ENCODE data around the gene HAP1.

- TF ChIP-seq CTCF (IDR thresholded peaks at IDR 0.05; ENCODE audit: low read depth, low read length) (no peak), POLR2A (IDR thresholded peaks at IDR 0.05; ENCODE audit: extremely low read depth, insufficient read length) (no peak)
These were observed 51.8 kb downstream of the HAP1 start for GRCh38 chr17:41682631-41683030.

All from NB4 (cell line).